HCT116 (cell line): Measurements from ENCODE around the gene PTPRF. TPM values are rescaled to one million over a fixed set of nuclear protein-coding genes. Genes with fewer than 3 reads are reported as not detected.

Experiments used
- ATAC-seq: fragments of 200-7000 bp; cut with Tn5 transposase; 2 replicates; pipeline ENCODE4 v1.9.1; 2020; ENCODE audit warnings: mild to moderate bottlenecking, moderate library complexity
- BruUV-seq: library from RNA; stranded (reverse); fragments of 400-500 nt; replicated peaks from 2 replicates; lab custom pipeline; 2021; lab: Mats Ljungman, UMichigan
- CTCF ChIA-PET: fragments of 300-600 bp; sonication (Branson Sonifier 250); formaldehyde crosslinking; loops from one replicate; lab custom pipeline; 2021; ENCODE audit warnings: antibody characterized with exemption; lab: Charles Lee
- POLR2A ChIA-PET: fragments of 300-600, 350-600 bp; sonication (Branson Sonifier 250); formaldehyde crosslinking; loops from one replicate; lab custom pipeline; 2021; ENCODE audit warnings: antibody characterized with exemption; lab: Charles Lee
- RAD21 ChIA-PET, 2 experiments: fragments of 300-600 bp; sonication (Branson Sonifier 250); formaldehyde crosslinking; loops; one replicate each; lab custom pipeline; 2023; ENCODE audit warnings: low total read pairs in 2 of 2; ENCODE audit not compliant: uncharacterized antibody in 2 of 2, unreplicated experiment in 2 of 2, low non-redundant PET in 1 of 2; lab: Charles Lee
- DNase-seq: peaks from one replicate; pipeline ENCODE4 v3.0.0-alpha.2; 2010; ENCODE audit warnings: low read depth, low spot score
- H2AFZ ChIP-seq: fragments of 200-600 bp; shearing (Covaris generic), sonication (generic); 2 replicates; pipeline ENCODE4 v1.6.1; 2017; ENCODE audit warnings: low read depth, mixed run types, mixed read lengths, antibody characterized with exemption, low read length; ENCODE audit not compliant: poor library complexity, severe bottlenecking
- H3K27ac ChIP-seq: 2 replicates; pipeline ENCODE4 v1.5.1; 2012; ENCODE audit warnings: low read depth, low read length
- H3K27me3 ChIP-seq: fragments of 200-600 bp; sonication (generic); 2 replicates; pipeline ENCODE4 v1.6.1; 2016; ENCODE audit warnings: mixed run types, low read length, mixed read lengths; ENCODE audit not compliant: insufficient read depth
- H3K36me3 ChIP-seq, 2 experiments: fragments of 200-500 bp in 1 of 2; fragments of 200-600 bp in 1 of 2; sonication (Bioruptor generic) in 1 of 2; sonication (generic) in 1 of 2; 2 replicates each; pipeline versions ENCODE4 v1.5.1 to v1.6.1; 2014 to 2016; ENCODE audit warnings: low read length in 2 of 2, inconsistent platforms in 1 of 2, mixed read lengths in 1 of 2, mixed run types in 1 of 2; ENCODE audit not compliant: insufficient read depth in 2 of 2, control insufficient read depth in 1 of 2
- H3K4me1 ChIP-seq, 2 experiments: fragments of 200-600 bp in 1 of 2; sonication (generic) in 1 of 2; 2 replicates each; pipeline versions ENCODE4 v1.5.1 to v1.6.1; 2012 to 2017; ENCODE audit warnings: low read length in 2 of 2, inconsistent platforms in 1 of 2, mild to moderate bottlenecking in 1 of 2, mixed read lengths in 1 of 2, mixed run types in 1 of 2, moderate library complexity in 1 of 2; ENCODE audit not compliant: insufficient read depth in 2 of 2, control insufficient read depth in 1 of 2
- H3K4me2 ChIP-seq: fragments of 200-600 bp; sonication (generic); 2 replicates; pipeline ENCODE4 v1.6.1; 2017; ENCODE audit warnings: mixed run types, low read length, mixed read lengths
- H3K4me3 ChIP-seq, 2 experiments: fragments of 200-600 bp in 1 of 2; sonication (generic) in 1 of 2; replicated peaks in 1 of 2; 2 replicates each; pipeline ENCODE4 v1.5.1; 2011 to 2016; ENCODE audit warnings: low read length in 2 of 2, control low read depth in 1 of 2, low read depth in 1 of 2, mild to moderate bottlenecking in 1 of 2, mixed read lengths in 1 of 2, mixed run types in 1 of 2
- H3K79me2 ChIP-seq: fragments of 200-600 bp; sonication (generic); 2 replicates; pipeline ENCODE4 v1.6.1; 2017; ENCODE audit warnings: mild to moderate bottlenecking, mixed run types, low read length, moderate library complexity, mixed read lengths; ENCODE audit not compliant: insufficient read depth
- H3K9ac ChIP-seq: fragments of 200-600 bp; sonication (generic); 2 replicates; pipeline ENCODE4 v1.6.1; 2016; ENCODE audit warnings: low read length, mixed read lengths
- H3K9me2 ChIP-seq: fragments of 200-600 bp; sonication (generic), shearing (Covaris generic); 2 replicates; pipeline ENCODE4 v1.6.1; 2017; ENCODE audit warnings: mixed run types, mild to moderate bottlenecking, moderate library complexity; ENCODE audit not compliant: insufficient read depth
- H3K9me3 ChIP-seq, 2 experiments: fragments of 200-500 bp in 1 of 2; fragments of 200-600 bp in 1 of 2; sonication (Bioruptor generic) in 1 of 2; sonication (generic) in 1 of 2; 2 replicates each; pipeline ENCODE4 v1.6.1; 2014 to 2017; ENCODE audit warnings: low read length in 2 of 2, mixed read lengths in 2 of 2, inconsistent platforms in 1 of 2, low read depth in 1 of 2, mild to moderate bottlenecking in 1 of 2, mixed run types in 1 of 2, moderate library complexity in 1 of 2; ENCODE audit not compliant: control insufficient read depth in 1 of 2, insufficient read depth in 1 of 2
- H4K20me1 ChIP-seq: fragments of 200-600 bp; sonication (generic), shearing (Covaris generic); 2 replicates; pipeline ENCODE4 v1.6.1; 2017; ENCODE audit warnings: mixed run types, mild to moderate bottlenecking, moderate library complexity; ENCODE audit not compliant: insufficient read depth
- ATF3 ChIP-seq: IDR thresholded peaks from 2 replicates; pipeline ENCODE4 v1.6.1; 2012
- CBX3 ChIP-seq: IDR thresholded peaks from 2 replicates; pipeline ENCODE4 v1.6.1; 2012; ENCODE audit warnings: low read depth
- EZH2 ChIP-seq: fragments of 200-600 bp; sonication (generic); IDR thresholded peaks from 2 replicates; pipeline ENCODE4 v1.6.1; 2017; ENCODE audit warnings: antibody characterized with exemption, mixed run types
- EZH2phosphoT487 ChIP-seq: fragments of 200-600 bp; IDR thresholded peaks from 2 replicates; pipeline ENCODE4 v1.6.1; 2018; ENCODE audit warnings: antibody characterized with exemption, borderline replicate concordance
- POLR2AphosphoS5 ChIP-seq: IDR thresholded peaks from 2 replicates; pipeline ENCODE4 v1.6.1; 2011; ENCODE audit warnings: mild to moderate bottlenecking, low read depth, low read length, moderate library complexity
- RAD21 ChIP-seq: IDR thresholded peaks from 2 replicates; pipeline ENCODE4 v1.6.1; 2012; ENCODE audit warnings: low read depth, mild to moderate bottlenecking
- REST ChIP-seq: IDR thresholded peaks from 2 replicates; pipeline ENCODE4 v1.6.1; 2012; ENCODE audit warnings: low read depth
- SIN3A ChIP-seq: IDR thresholded peaks from 2 replicates; pipeline ENCODE4 v1.6.1; 2012; ENCODE audit warnings: low read depth
- SP1 ChIP-seq: IDR thresholded peaks from 2 replicates; pipeline ENCODE4 v1.6.1; 2012; ENCODE audit warnings: low read depth
- intact Hi-C: fragments of 100-400 bp; cut with micrococcal nuclease; formaldehyde crosslinking; loops from 2 replicates; pipeline ENCODE4 v1.10.0; 2022
- total RNA-seq: library from RNA; stranded (reverse); gene quantifications from one replicate; pipeline ENCODE4 v1.2.1, GENCODE V29; 2021; ENCODE audit not compliant: unreplicated experiment

The PTPRF gene
- total RNA-seq, 1 experiment from 2014 or later = 224 TPM

- no peaks in the 10 kb centered on the region for H4K20me1 ChIP-seq
- H3K4me1 ChIP-seq = no peaks in the 10 kb centered on the region
- no peak overlapping the region for H3K4me3 ChIP-seq
- DNase-seq = no peak
- H3K36me3 ChIP-seq = peaks cover 12 to 57% of the 10 kb centered on the region in 2 experiments; a peak in 3 of 4 replicates
- H3K9me3 ChIP-seq = no peaks in the 10 kb centered on the region
- H3K27me3 ChIP-seq = no peaks in the 10 kb centered on the region
- no peak overlapping the region for H3K27ac ChIP-seq
- intact Hi-C loops = no loop called here
- no peak for ATAC-seq
- no TSS peak for BruUV-seq
- no peaks in the 10 kb centered on the region for H3K9me2 ChIP-seq
- H3K79me2 ChIP-seq = peaks cover 11% of the 10 kb centered on the region; the same call in 1 of the 2 replicates
- no peak overlapping the region for H2AFZ ChIP-seq
- TF ChIP-seq SIN3A = no peak
- TF ChIP-seq EZH2 = no peak
- no peak for TF ChIP-seq SP1
- TF ChIP-seq CBX3 = no peak
- TF ChIP-seq ATF3 = no peak
- no peak for TF ChIP-seq RAD21
- TF ChIP-seq POLR2AphosphoS5 = no peak
- TF ChIP-seq EZH2phosphoT487 = no peak
- no peak for TF ChIP-seq REST
- TF ChIP-seq, all 23 proteins: peak for 0
- Histone ChIP-seq H3K9ac (no peak overlapping the region), H3K4me2 (no peak overlapping the region)
- RAD21 ChIA-PET = no interaction called here
- CTCF ChIA-PET = no interaction called here
- POLR2A ChIA-PET = interaction anchor here (1.6 kb wide), 1 partner anchor 78 kb away, joined by 4 read pairs; the partner anchor contains the start of gene KDM4A
Measured at GRCh38 chr1:43572538-43572937, 41.9 kb downstream of the PTPRF start.
